Prostate gland (tissue), 2 donors: ENCODE data around the gene FHIP1B.

Experiments
- POLR2AphosphoS5 ChIP-seq: sonication (generic); formaldehyde crosslinking; IDR thresholded peaks from one replicate; pipeline ENCODE4 v1.6.1; 2017; ENCODE audit warnings: antibody characterized with exemption
- TF ChIP-seq, protein P1 (sequence below), 4 experiments: fragments of 200-600 bp in 2 of 4; fragments of 450-650 bp in 2 of 4; sonication (generic) in 2 of 4; IDR thresholded peaks; 1 replicate in 3 of 4; 2 replicates in 1 of 4; pipeline ENCODE4 v1.5.1; 2016 to 2019; ENCODE audit warnings: antibody characterized with exemption in 4 of 4, mild to moderate bottlenecking in 2 of 4, moderate library complexity in 2 of 4

GRCh38 chr11:6229911-6230310, 4.5 kb downstream of the FHIP1B start:
- TF ChIP-seq, protein P1, sequence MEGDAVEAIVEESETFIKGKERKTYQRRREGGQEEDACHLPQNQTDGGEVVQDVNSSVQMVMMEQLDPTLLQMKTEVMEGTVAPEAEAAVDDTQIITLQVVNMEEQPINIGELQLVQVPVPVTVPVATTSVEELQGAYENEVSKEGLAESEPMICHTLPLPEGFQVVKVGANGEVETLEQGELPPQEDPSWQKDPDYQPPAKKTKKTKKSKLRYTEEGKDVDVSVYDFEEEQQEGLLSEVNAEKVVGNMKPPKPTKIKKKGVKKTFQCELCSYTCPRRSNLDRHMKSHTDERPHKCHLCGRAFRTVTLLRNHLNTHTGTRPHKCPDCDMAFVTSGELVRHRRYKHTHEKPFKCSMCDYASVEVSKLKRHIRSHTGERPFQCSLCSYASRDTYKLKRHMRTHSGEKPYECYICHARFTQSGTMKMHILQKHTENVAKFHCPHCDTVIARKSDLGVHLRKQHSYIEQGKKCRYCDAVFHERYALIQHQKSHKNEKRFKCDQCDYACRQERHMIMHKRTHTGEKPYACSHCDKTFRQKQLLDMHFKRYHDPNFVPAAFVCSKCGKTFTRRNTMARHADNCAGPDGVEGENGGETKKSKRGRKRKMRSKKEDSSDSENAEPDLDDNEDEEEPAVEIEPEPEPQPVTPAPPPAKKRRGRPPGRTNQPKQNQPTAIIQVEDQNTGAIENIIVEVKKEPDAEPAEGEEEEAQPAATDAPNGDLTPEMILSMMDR (IDR thresholded peaks at IDR 0.05) = no peak
- TF ChIP-seq POLR2AphosphoS5 = no peak
